Measurements from ENCODE around the gene RALGAPA2. TPM values are rescaled to one million over a fixed set of nuclear protein-coding genes. Genes with fewer than 3 reads are reported as not detected.

RALGAPA2 gene
- total and polyA plus RNA-seq, 2 experiments from 2014 or later, result 13.1 to 43.4 TPM

DNA sequence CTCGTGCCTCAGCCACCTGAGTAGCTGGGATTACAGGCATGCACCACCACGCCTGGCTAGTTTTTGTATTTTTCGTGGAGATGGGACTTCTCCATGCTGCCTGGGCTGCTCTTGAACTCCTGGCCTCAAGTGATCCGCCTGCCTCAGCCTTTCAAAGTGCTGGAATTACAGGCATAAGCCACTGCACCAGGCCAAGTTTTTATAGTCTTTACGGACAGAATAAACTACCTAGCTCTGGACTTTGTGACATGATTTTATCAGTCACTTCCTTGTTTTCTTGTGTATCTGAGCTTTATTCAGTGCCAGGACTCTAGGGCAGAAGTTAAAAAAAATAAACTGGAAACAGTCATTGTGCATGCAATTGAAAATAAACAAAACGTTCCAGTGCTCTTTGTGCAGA lies 46.7 kb upstream of the RALGAPA2 start:
- DNase-seq (ENCODE audit: low spot score), result no peak
- Histone ChIP-seq H3K4me3 (no peak overlapping the region), H3K27me3 (ENCODE audit: insufficient read depth) (no peaks in the 10 kb centered on the region), H3K9me2 (ENCODE audit: insufficient read depth) (0 out of 2 replicates have a peak, but pooled peaks cover 2% of the 10 kb centered on the region), H2AFZ (peak overlapping the region; percentile 66; the same call in 1 of the 2 replicates), H4K20me1 (replicated peaks; ENCODE audit: insufficient read depth) (no peaks in the 10 kb centered on the region), H3K4me1 (ENCODE audit: insufficient read depth) (no peaks in the 10 kb centered on the region), H3K36me3 (ENCODE audit: insufficient read depth) (no peaks in the 10 kb centered on the region), H3K4me2 (no peak overlapping the region), H3F3A (replicated peaks; ENCODE audit: low read depth) (no peaks in the 10 kb centered on the region), H3K79me2 (replicated peaks; ENCODE audit: insufficient read depth) (no peaks in the 10 kb centered on the region), H3K27ac (ENCODE audit: low read depth) (no peak overlapping the region)
- Mint-ChIP-seq H3K27me3 (ENCODE audit: insufficient read depth, low read depth, poor library complexity) (peaks cover 2% of the 10 kb centered on the region), H3K9me3 (no peaks in the 10 kb centered on the region), H3K27ac (no peak overlapping the region), H3K4me1 (no peaks in the 10 kb centered on the region), H3K4me3 (no peak overlapping the region), H3K36me3 (ENCODE audit: low read depth) (no peaks in the 10 kb centered on the region)
- TF ChIP-seq, protein P1, sequence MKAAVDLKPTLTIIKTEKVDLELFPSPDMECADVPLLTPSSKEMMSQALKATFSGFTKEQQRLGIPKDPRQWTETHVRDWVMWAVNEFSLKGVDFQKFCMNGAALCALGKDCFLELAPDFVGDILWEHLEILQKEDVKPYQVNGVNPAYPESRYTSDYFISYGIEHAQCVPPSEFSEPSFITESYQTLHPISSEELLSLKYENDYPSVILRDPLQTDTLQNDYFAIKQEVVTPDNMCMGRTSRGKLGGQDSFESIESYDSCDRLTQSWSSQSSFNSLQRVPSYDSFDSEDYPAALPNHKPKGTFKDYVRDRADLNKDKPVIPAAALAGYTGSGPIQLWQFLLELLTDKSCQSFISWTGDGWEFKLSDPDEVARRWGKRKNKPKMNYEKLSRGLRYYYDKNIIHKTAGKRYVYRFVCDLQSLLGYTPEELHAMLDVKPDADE (IDR thresholded peaks at IDR 0.05), result no peak
- TF ChIP-seq, protein P2, sequence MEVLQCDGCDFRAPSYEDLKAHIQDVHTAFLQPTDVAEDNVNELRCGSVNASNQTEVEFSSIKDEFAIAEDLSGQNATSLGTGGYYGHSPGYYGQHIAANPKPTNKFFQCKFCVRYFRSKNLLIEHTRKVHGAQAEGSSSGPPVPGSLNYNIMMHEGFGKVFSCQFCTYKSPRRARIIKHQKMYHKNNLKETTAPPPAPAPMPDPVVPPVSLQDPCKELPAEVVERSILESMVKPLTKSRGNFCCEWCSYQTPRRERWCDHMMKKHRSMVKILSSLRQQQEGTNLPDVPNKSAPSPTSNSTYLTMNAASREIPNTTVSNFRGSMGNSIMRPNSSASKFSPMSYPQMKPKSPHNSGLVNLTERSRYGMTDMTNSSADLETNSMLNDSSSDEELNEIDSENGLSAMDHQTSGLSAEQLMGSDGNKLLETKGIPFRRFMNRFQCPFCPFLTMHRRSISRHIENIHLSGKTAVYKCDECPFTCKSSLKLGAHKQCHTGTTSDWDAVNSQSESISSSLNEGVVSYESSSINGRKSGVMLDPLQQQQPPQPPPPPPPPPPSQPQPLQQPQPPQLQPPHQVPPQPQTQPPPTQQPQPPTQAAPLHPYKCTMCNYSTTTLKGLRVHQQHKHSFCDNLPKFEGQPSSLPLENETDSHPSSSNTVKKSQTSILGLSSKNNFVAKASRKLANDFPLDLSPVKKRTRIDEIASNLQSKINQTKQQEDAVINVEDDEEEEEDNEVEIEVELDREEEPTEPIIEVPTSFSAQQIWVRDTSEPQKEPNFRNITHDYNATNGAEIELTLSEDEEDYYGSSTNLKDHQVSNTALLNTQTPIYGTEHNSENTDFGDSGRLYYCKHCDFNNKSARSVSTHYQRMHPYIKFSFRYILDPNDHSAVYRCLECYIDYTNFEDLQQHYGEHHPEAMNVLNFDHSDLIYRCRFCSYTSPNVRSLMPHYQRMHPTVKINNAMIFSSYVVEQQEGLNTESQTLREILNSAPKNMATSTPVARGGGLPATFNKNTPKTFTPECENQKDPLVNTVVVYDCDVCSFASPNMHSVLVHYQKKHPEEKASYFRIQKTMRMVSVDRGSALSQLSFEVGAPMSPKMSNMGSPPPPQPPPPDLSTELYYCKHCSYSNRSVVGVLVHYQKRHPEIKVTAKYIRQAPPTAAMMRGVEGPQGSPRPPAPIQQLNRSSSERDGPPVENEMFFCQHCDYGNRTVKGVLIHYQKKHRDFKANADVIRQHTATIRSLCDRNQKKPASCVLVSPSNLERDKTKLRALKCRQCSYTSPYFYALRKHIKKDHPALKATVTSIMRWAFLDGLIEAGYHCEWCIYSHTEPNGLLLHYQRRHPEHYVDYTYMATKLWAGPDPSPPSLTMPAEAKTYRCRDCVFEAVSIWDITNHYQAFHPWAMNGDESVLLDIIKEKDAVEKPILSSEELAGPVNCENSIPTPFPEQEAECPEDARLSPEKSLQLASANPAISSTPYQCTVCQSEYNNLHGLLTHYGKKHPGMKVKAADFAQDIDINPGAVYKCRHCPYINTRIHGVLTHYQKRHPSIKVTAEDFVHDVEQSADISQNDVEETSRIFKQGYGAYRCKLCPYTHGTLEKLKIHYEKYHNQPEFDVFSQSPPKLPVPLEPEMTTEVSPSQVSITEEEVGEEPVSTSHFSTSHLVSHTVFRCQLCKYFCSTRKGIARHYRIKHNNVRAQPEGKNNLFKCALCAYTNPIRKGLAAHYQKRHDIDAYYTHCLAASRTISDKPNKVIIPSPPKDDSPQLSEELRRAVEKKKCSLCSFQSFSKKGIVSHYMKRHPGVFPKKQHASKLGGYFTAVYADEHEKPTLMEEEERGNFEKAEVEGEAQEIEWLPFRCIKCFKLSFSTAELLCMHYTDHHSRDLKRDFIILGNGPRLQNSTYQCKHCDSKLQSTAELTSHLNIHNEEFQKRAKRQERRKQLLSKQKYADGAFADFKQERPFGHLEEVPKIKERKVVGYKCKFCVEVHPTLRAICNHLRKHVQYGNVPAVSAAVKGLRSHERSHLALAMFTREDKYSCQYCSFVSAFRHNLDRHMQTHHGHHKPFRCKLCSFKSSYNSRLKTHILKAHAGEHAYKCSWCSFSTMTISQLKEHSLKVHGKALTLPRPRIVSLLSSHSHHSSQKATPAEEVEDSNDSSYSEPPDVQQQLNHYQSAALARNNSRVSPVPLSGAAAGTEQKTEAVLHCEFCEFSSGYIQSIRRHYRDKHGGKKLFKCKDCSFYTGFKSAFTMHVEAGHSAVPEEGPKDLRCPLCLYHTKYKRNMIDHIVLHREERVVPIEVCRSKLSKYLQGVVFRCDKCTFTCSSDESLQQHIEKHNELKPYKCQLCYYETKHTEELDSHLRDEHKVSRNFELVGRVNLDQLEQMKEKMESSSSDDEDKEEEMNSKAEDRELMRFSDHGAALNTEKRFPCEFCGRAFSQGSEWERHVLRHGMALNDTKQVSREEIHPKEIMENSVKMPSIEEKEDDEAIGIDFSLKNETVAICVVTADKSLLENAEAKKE (CRISPR knock-in tag; IDR thresholded peaks at IDR 0.05), result no peak
- TF ChIP-seq, protein P3, sequence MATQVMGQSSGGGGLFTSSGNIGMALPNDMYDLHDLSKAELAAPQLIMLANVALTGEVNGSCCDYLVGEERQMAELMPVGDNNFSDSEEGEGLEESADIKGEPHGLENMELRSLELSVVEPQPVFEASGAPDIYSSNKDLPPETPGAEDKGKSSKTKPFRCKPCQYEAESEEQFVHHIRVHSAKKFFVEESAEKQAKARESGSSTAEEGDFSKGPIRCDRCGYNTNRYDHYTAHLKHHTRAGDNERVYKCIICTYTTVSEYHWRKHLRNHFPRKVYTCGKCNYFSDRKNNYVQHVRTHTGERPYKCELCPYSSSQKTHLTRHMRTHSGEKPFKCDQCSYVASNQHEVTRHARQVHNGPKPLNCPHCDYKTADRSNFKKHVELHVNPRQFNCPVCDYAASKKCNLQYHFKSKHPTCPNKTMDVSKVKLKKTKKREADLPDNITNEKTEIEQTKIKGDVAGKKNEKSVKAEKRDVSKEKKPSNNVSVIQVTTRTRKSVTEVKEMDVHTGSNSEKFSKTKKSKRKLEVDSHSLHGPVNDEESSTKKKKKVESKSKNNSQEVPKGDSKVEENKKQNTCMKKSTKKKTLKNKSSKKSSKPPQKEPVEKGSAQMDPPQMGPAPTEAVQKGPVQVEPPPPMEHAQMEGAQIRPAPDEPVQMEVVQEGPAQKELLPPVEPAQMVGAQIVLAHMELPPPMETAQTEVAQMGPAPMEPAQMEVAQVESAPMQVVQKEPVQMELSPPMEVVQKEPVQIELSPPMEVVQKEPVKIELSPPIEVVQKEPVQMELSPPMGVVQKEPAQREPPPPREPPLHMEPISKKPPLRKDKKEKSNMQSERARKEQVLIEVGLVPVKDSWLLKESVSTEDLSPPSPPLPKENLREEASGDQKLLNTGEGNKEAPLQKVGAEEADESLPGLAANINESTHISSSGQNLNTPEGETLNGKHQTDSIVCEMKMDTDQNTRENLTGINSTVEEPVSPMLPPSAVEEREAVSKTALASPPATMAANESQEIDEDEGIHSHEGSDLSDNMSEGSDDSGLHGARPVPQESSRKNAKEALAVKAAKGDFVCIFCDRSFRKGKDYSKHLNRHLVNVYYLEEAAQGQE (IDR thresholded peaks at IDR 0.05; ENCODE audit: unreplicated experiment), result no peak
- no peak for TF ChIP-seq EZH2phosphoT487 (IDR thresholded peaks at IDR 0.05; ENCODE audit: unreplicated experiment)
- TF ChIP-seq ZNF114 (CRISPR knock-in tag; IDR thresholded peaks at IDR 0.05), result no peak
- TF ChIP-seq EZH2 (IDR thresholded peaks at IDR 0.05; ENCODE audit: low read depth, unreplicated experiment), result no peak
- ATAC-seq, result no peak
